SK-N-SH (cell line): Measurements from ENCODE around the gene RNF19B. TPM values are rescaled to one million over a fixed set of nuclear protein-coding genes. Genes with fewer than 3 reads are reported as not detected.

Experiments used
- CTCF ChIA-PET: fragments of 300-600, 350-600 bp; formaldehyde crosslinking; extraction: SDS; loops from one replicate; lab custom pipeline; 2021; lab: Yijun Ruan, JAX
- POLR2A ChIA-PET: fragments of 350-600 bp; sonication (Branson Sonifier 250); formaldehyde crosslinking; extraction: SDS; loops from one replicate; lab custom pipeline; 2020; ENCODE audit warnings: antibody characterized with exemption, inconsistent platforms; lab: Yijun Ruan, JAX
- DNase-seq: peaks from one replicate; pipeline ENCODE4 v3.0.0; 2012
- H2AFZ ChIP-seq: fragments of 200-600 bp; sonication (generic); 2 replicates; pipeline ENCODE4 v1.8.1; 2016; ENCODE audit warnings: antibody characterized with exemption, mild to moderate bottlenecking, low read depth
- H3F3A ChIP-seq: fragments of 200-600 bp; sonication (generic); replicated peaks from 2 replicates; pipeline ENCODE3; 2016; ENCODE audit warnings: antibody characterized with exemption, mild to moderate bottlenecking; ENCODE audit not compliant: insufficient read depth
- H3K27ac ChIP-seq, 2 experiments: fragments of 200-500 bp in 1 of 2; fragments of 200-600 bp in 1 of 2; sonication (Bioruptor generic) in 1 of 2; sonication (generic), shearing (Covaris generic) in 1 of 2; 2 replicates each; pipeline versions ENCODE4 v1.5.1 to v1.6.1; 2014 to 2016; ENCODE audit warnings: low read depth in 2 of 2, inconsistent platforms in 1 of 2, low read length in 1 of 2, mild to moderate bottlenecking in 1 of 2, mixed read lengths in 1 of 2
- H3K27me3 ChIP-seq: fragments of 200-600 bp; sonication (generic), shearing (Covaris generic); 2 replicates; pipeline ENCODE4 v1.6.1; 2016; ENCODE audit warnings: mixed run types; ENCODE audit not compliant: insufficient read depth
- H3K36me3 ChIP-seq, 2 experiments: fragments of 200-500 bp in 1 of 2; fragments of 200-600 bp in 1 of 2; sonication (Bioruptor generic) in 1 of 2; sonication (generic) in 1 of 2; replicated peaks in 1 of 2; 2 replicates each; pipeline versions ENCODE3 to v1.5.1; 2014 to 2016; ENCODE audit warnings: low read length in 1 of 2, mild to moderate bottlenecking in 1 of 2; ENCODE audit not compliant: insufficient read depth in 2 of 2, control insufficient read depth in 1 of 2
- H3K4me1 ChIP-seq, 2 experiments: fragments of 200-500 bp in 1 of 2; fragments of 200-600 bp in 1 of 2; sonication (Bioruptor generic) in 1 of 2; sonication (generic), shearing (Covaris generic) in 1 of 2; 2 replicates each; pipeline versions ENCODE4 v1.5.1 to v1.6.1; 2014 to 2016; ENCODE audit warnings: low read depth in 1 of 2, low read length in 1 of 2, mixed run types in 1 of 2; ENCODE audit not compliant: insufficient read depth in 2 of 2, control insufficient read depth in 1 of 2
- H3K4me2 ChIP-seq: fragments of 200-600 bp; sonication (generic), shearing (Covaris generic); 2 replicates; pipeline ENCODE4 v1.6.1; 2017; ENCODE audit warnings: mixed run types
- H3K4me3 ChIP-seq, 2 experiments: fragments of 200-500 bp in 1 of 2; fragments of 200-600 bp in 1 of 2; sonication (Bioruptor generic) in 1 of 2; sonication (generic), shearing (Covaris generic) in 1 of 2; 2 replicates each; pipeline versions ENCODE4 v1.5.1 to v1.8.1; 2014 to 2016; ENCODE audit warnings: low read depth in 2 of 2, inconsistent platforms in 1 of 2, low read length in 1 of 2, mild to moderate bottlenecking in 1 of 2, mixed read lengths in 1 of 2, moderate library complexity in 1 of 2
- H3K79me2 ChIP-seq: fragments of 200-600 bp; sonication (generic); 2 replicates; pipeline ENCODE4 v1.8.1; 2017; ENCODE audit warnings: mild to moderate bottlenecking; ENCODE audit not compliant: insufficient read depth
- H3K9ac ChIP-seq: fragments of 200-600 bp; sonication (generic); 2 replicates; pipeline ENCODE4 v1.6.1; 2017; ENCODE audit warnings: mixed run types
- H3K9me2 ChIP-seq: fragments of 200-600 bp; sonication (generic); 2 replicates; pipeline ENCODE4 v1.6.1; 2017; ENCODE audit warnings: mixed run types
- H3K9me3 ChIP-seq: fragments of 200-600 bp; sonication (generic); 2 replicates; pipeline ENCODE4 v1.6.1; 2017; ENCODE audit warnings: mixed run types, mild to moderate bottlenecking, moderate library complexity
- H4K20me1 ChIP-seq: fragments of 200-600 bp; sonication (generic); 2 replicates; pipeline ENCODE4 v1.6.1; 2017; ENCODE audit warnings: mild to moderate bottlenecking, mixed run types; ENCODE audit not compliant: insufficient read depth
- CHD2 ChIP-seq: fragments of 150-350 bp; IDR thresholded peaks from 2 replicates; pipeline ENCODE4 v1.6.1; 2018; ENCODE audit warnings: low read length; ENCODE audit not compliant: partially characterized antibody
- CTCF ChIP-seq: fragments of 200-600 bp; sonication (generic); IDR thresholded peaks from 2 replicates; pipeline ENCODE4 v1.6.1; 2017; ENCODE audit warnings: antibody characterized with exemption, mild to moderate bottlenecking, moderate library complexity
- ELF1 ChIP-seq: IDR thresholded peaks from 2 replicates; pipeline ENCODE4 v1.4.0; 2012
- FOSL2 ChIP-seq: IDR thresholded peaks from 2 replicates; pipeline ENCODE4 v1.4.0; 2012; ENCODE audit warnings: low read depth, mild to moderate bottlenecking, moderate library complexity, borderline replicate concordance
- FOXJ3 ChIP-seq: sonication (generic); formaldehyde crosslinking; IDR thresholded peaks from 2 replicates; pipeline ENCODE4 v1.5.1; 2020; ENCODE audit warnings: mild to moderate bottlenecking, missing genetic modification reagents
- GATA2 ChIP-seq: sonication (generic); formaldehyde crosslinking; IDR thresholded peaks from 2 replicates; pipeline ENCODE4 v1.5.0; 2020; ENCODE audit warnings: mild to moderate bottlenecking, missing genetic modification reagents
- IRF3 ChIP-seq: fragments of 150-350 bp; IDR thresholded peaks from 2 replicates; pipeline ENCODE4 v1.6.1; 2016; ENCODE audit warnings: mild to moderate bottlenecking, low read depth, low read length
- JUND ChIP-seq: IDR thresholded peaks from 2 replicates; pipeline ENCODE4 v1.4.0; 2012
- MXI1 ChIP-seq: IDR thresholded peaks from 2 replicates; pipeline ENCODE4 v1.6.1; 2012; ENCODE audit warnings: mild to moderate bottlenecking, low read depth, low read length, improper control_type of control experiment
- NRF1 ChIP-seq: IDR thresholded peaks from 2 replicates; pipeline ENCODE4 v1.6.1; 2012; ENCODE audit warnings: low read depth, mild to moderate bottlenecking, low read length
- RAD21 ChIP-seq: IDR thresholded peaks from 2 replicates; pipeline ENCODE4 v1.6.1; 2012; ENCODE audit warnings: mild to moderate bottlenecking, low read length
- RFX5 ChIP-seq: IDR thresholded peaks from 2 replicates; pipeline ENCODE4 v1.6.1; 2012; ENCODE audit warnings: mild to moderate bottlenecking, improper control_type of control experiment, low read length
- RXRA ChIP-seq: IDR thresholded peaks from 2 replicates; pipeline ENCODE4 v1.4.0; 2012; ENCODE audit warnings: low read depth, mild to moderate bottlenecking, borderline replicate concordance
- SMC3 ChIP-seq: IDR thresholded peaks from 2 replicates; pipeline ENCODE4 v1.6.1; 2012; ENCODE audit warnings: low read depth, low read length, improper control_type of control experiment
- TAF1 ChIP-seq: IDR thresholded peaks from 2 replicates; pipeline ENCODE4 v1.6.1; 2012; ENCODE audit warnings: low read depth, mild to moderate bottlenecking, low read length, moderate library complexity, borderline replicate concordance
- TCF12 ChIP-seq: IDR thresholded peaks from 2 replicates; pipeline ENCODE4 v1.4.0; 2012
- TEAD4 ChIP-seq: IDR thresholded peaks from 2 replicates; pipeline ENCODE4 v1.4.0; 2012; ENCODE audit warnings: mild to moderate bottlenecking, borderline replicate concordance; ENCODE audit not compliant: insufficient read depth
- YY1 ChIP-seq: IDR thresholded peaks from 2 replicates; pipeline ENCODE4 v1.4.0; 2012; ENCODE audit warnings: low read depth, mild to moderate bottlenecking
- WGBS: methylation state at CpG from one replicate; pipeline ENCODE4 v1.1.6; 2017; ENCODE audit warnings: low lambda C conversion rate; 5-methylcytosine and 5-hydroxymethylcytosine counted together
- polyA plus RNA-seq, 3 experiments: library from polyadenylated mRNA; depleted of rRNA; stranded (reverse); fragments of >200 nt; gene quantifications; 2 replicates each; pipeline ENCODE4 v1.2.3, GENCODE V29; 2012
- TF ChIP-seq, protein P1 (sequence below): IDR thresholded peaks from 2 replicates; pipeline ENCODE4 v1.4.0; 2012; ENCODE audit warnings: low read depth, borderline replicate concordance
- TF ChIP-seq, protein P2 (sequence below): IDR thresholded peaks from 2 replicates; pipeline ENCODE4 v1.4.0; 2012; ENCODE audit warnings: low read depth

Gene RNF19B
- polyA plus RNA-seq, 1 of the 3 experiments (the other 2 are of a cell fraction): 20.1 TPM

GRCh38 chr1:32888134-32888533 is 76.5 kb downstream of the RNF19B start:
- no peaks in the 10 kb centered on the region for H3K79me2 ChIP-seq
- peaks cover 0 to 8% of the 10 kb centered on the region in 2 experiments; a peak in 2 of 4 replicates for H3K4me1 ChIP-seq
- no peak overlapping the region for H3K4me3 ChIP-seq
- H2AFZ ChIP-seq: no peak overlapping the region
- H3K9me3 ChIP-seq: no peaks in the 10 kb centered on the region
- no peaks in the 10 kb centered on the region for H3K36me3 ChIP-seq
- no peak for DNase-seq
- TF ChIP-seq RFX5: no peak
- no peak for TF ChIP-seq TEAD4
- TF ChIP-seq GATA2: no peak
- no peak for TF ChIP-seq NRF1
- TF ChIP-seq FOSL2: no peak
- no peak for TF ChIP-seq TAF1
- TF ChIP-seq RAD21: no peak
- TF ChIP-seq TCF12: no peak
- TF ChIP-seq, protein P1, sequence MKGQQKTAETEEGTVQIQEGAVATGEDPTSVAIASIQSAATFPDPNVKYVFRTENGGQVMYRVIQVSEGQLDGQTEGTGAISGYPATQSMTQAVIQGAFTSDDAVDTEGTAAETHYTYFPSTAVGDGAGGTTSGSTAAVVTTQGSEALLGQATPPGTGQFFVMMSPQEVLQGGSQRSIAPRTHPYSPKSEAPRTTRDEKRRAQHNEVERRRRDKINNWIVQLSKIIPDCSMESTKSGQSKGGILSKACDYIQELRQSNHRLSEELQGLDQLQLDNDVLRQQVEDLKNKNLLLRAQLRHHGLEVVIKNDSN: no peak
- TF ChIP-seq, protein P2, sequence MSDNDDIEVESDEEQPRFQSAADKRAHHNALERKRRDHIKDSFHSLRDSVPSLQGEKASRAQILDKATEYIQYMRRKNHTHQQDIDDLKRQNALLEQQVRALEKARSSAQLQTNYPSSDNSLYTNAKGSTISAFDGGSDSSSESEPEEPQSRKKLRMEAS: no peak
- TF ChIP-seq SMC3: no peak
- TF ChIP-seq CTCF: no peak
- no peak for TF ChIP-seq JUND
- TF ChIP-seq ELF1: no peak
- no peak for TF ChIP-seq MXI1
- no peak for TF ChIP-seq YY1
- TF ChIP-seq CHD2: no peak
- no peak for TF ChIP-seq RXRA
- TF ChIP-seq FOXJ3 (CRISPR knock-in tag): no peak
- TF ChIP-seq IRF3: no peak
- peaks cover 5% of the 10 kb centered on the region; the same call in 1 of the 2 replicates for H3K27me3 ChIP-seq
- H3K4me2 ChIP-seq: no peak overlapping the region
- POLR2A ChIA-PET: no interaction called here
- no peak overlapping the region for H3K27ac ChIP-seq
- H3K9me2 ChIP-seq: no peaks in the 10 kb centered on the region
- H4K20me1 ChIP-seq: 0 out of 2 replicates have a peak, but pooled peaks cover 4% of the 10 kb centered on the region
- 70% methylated on average over 2 of the region's 3 CpGs for WGBS
- CTCF ChIA-PET: interaction anchor here (2.8 to 9.0 kb wide), 3 partner anchors 11 to 176 kb away, joined by 8 to 46 read pairs (median 37); partner anchors contain the start of gene FNDC5
- peaks cover 4% of the 10 kb centered on the region for H3F3A ChIP-seq
- no peak overlapping the region for H3K9ac ChIP-seq
